NT2/D1 (cell line): Measurements from ENCODE around the gene BCDIN3D.
"Not testable (repeated sequence)": the region's sequence is repeated elsewhere in the genome, so short reads cannot be mapped to it uniquely, and the experiment has no call there.

Experiments
- SUZ12 ChIP-seq: IDR thresholded peaks from 2 replicates; pipeline ENCODE4 v1.6.1; 2011; ENCODE audit not compliant: insufficient read length, insufficient read depth; ENCODE audit errors: extremely low read depth
- YY1 ChIP-seq: IDR thresholded peaks from 2 replicates; pipeline ENCODE4 v1.6.1; 2011; ENCODE audit not compliant: insufficient read length, insufficient read depth
- ZNF274 ChIP-seq: IDR thresholded peaks from 2 replicates; pipeline ENCODE4 v1.6.1; 2011; ENCODE audit warnings: mild to moderate bottlenecking, low read depth, low read length

GRCh38 chr12:49871811-49872251 lies 28.9 kb upstream of the BCDIN3D start:
- not testable (repeated sequence) for TF ChIP-seq YY1, ZNF274, SUZ12
